HG03066 (cell line): ENCODE results near the gene PABPN1.
"Not testable (repeated sequence)": the region's sequence is repeated elsewhere in the genome, so short reads cannot be mapped to it uniquely, and the experiment has no call there.

Source experiments
- ATAC-seq: cut with Tn5 transposase; IDR thresholded peaks from one replicate; pipeline ENCODE4 v1.9.1; 2021; ENCODE audit warnings: low read depth; ENCODE audit not compliant: unreplicated experiment

The PABPN1 gene

GRCh38 chr14:23301288-23301968 lies 19.8 kb upstream of the PABPN1 start:
- peak; percentile 74 for ATAC-seq

DNA sequence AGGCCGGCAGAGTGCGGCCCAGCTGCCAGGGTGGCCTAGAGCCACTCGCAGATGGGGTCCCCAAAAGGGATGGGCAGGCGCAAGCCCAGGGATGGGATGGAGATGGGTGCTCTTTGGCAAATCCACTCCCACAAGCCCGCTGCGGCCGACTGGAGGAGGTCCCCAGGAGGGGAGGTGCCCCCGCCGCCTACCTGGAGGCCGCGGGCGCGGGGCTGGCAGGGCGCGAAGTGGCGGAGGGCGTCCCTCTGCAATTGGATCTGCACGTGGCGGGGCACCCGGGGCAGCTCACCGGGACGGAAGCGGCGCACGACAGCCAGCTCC lies 19.3 kb upstream of the PABPN1 start:
- peak; percentile 8 for ATAC-seq

DNA sequence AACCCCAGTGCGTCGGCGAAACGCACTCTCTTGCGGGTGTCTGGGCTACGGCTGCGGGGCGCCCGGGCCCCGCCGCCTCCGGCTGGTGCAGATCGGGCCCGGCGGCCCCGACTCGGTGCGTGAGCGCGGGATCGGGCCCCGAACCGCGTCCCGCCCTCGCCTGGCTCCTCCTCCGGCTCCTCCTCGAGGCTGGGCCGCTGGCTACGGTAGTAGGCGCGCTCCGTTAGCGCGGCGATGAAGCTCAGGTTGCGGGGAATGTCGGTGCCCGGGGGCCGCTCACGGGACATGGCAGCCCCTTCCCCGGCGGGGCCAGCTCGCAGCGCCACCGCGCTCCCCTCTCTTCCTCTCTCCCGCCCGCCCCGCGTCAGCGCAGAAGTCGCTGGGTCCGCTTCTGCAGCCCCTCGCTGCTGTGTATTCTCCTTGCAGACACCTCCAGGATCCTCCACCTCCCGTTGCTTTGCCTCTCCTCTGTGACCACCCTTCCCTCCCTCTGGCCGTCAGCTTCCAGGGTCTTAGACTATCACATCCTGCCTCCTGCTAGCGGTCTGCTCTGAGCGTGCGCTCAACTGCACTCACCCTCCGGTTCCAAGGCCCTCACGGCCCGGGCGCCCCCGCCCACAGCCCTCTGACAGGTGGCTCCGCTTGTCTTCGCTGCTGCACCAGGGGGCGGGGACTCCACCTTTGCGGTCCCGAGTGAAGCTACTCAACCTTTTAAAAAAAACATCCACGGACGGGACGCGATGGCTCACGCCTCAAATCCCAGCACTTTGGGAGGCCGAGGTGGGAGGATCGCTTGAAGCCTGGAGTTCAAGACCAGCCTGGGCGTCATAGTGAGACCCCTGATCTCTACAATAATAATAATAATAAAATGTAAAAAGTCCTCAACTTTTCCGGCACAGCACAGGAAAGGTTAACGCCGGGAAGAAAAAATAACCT lies 18.7 kb upstream of the PABPN1 start, which contains the start of gene PPP1R3E:
Gene PPP1R3E (minus strand): TSS at position 570 of the 936 bp plus-strand sequence. CDS start 283 bp downstream, at position 287.
- peak; percentile 32 for ATAC-seq

- ATAC-seq = no peak
These were observed 14.7 kb upstream of the PABPN1 start, which contains the start of gene BCL2L2 for GRCh38 chr14:23306412-23307145. Gene BCL2L2, plus strand, starts transcription at chr14:23306833. Its CDS starts 935 bp downstream, at chr14:23307768.

DNA sequence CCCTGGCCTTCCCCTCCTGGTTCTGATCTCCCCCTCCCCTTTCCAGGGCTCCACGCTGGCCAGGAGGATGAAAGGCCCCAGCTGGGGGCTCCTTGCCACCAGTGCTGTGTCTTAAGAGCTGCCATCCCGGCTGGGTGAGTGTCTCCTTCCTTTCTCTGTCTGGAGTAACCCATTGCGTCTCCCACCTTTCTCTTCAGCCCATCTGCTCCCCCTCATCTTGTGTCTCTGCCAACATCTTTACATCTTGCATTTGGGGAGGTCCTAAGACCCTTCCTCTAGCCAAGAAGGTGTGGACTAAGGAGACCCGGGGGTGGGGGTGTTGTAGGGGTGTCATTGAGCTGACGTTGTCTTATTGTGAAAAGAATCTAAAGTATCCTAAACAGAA lies 14.1 kb upstream of the PABPN1 start:
- no peak for ATAC-seq

- no peak for ATAC-seq
These were observed 13.3 kb upstream of the PABPN1 start for GRCh38 chr14:23307687-23308644.

DNA sequence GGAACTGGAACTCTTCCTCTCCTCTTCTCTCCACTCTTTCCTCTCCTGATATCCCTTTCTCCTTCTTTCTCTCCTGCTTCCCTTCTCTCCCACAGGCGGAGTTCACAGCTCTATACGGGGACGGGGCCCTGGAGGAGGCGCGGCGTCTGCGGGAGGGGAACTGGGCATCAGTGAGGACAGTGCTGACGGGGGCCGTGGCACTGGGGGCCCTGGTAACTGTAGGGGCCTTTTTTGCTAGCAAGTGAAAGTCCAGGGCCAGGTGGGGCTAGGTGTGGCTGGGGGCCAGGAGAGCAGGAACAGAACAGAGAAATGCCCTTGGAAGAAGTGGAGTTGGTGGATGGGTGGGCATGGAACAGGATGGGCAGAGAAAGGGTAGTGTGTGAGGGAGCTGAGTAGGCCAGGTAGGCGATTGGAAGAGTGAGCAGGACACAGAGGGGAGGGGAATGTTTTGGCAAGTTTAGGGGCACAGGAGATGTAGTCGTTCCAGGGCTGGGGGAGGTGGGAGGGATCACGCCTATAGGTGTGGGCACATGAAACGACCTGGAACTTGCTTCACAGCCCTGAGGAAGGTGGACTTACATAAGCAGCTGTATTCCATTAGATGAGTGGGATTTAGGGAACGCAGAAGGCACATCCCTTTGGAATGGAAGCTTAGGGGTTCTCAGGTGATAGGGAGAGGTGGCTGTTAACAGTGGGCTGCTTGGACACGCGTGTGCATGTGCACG lies 12.4 kb upstream of the PABPN1 start:
- no peak for ATAC-seq

DNA sequence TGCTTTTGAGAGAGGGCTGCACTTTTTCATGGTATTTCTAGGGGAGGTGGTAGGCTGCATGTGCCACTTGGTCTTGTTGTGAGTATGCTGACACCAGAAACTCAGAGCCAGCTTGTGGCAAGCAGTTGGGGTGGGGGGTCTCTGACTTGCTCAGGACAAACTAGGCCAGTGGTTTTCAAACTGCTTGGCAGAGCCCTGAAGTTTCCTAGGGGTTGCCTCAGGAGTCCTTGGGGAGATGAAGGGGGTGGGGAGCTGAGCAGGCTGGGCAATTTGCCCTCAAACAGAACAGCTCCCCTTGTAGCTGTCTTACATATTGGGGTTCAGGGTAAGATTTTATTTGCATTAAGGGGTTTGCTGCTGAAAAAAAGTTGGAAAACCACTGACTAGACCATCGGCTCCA lies 10.7 kb upstream of the PABPN1 start:
- no peak for ATAC-seq

DNA sequence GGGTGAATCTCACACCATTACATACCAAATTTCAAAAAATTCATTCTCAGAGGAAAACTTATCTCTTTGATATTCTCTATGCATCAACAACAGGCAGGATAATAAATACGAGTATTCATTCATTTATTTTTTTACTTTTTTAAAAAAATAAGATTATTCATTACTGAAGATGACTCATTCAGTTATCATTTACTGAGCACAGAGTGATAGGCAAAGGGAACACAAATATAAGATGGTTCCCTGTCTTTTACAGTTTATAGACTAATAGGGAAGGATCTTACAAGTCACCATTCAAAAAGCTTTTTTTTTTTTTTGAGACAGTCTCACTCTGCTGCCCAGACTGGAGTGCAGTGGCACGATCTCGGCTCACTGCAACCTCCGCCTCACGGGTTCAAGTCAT lies 5.0 kb upstream of the PABPN1 start:
- no peak for ATAC-seq

- no peak for ATAC-seq
These were observed 1.3 kb upstream of the PABPN1 start for GRCh38 chr14:23319746-23320583.

GRCh38 chr14:23321572-23322547 lies 603 bp downstream of the PABPN1 start:
- peak; percentile 11 for ATAC-seq

GRCh38 chr14:23322568-23323517 lies 1.6 kb downstream of the PABPN1 start:
- no peak for ATAC-seq

DNA sequence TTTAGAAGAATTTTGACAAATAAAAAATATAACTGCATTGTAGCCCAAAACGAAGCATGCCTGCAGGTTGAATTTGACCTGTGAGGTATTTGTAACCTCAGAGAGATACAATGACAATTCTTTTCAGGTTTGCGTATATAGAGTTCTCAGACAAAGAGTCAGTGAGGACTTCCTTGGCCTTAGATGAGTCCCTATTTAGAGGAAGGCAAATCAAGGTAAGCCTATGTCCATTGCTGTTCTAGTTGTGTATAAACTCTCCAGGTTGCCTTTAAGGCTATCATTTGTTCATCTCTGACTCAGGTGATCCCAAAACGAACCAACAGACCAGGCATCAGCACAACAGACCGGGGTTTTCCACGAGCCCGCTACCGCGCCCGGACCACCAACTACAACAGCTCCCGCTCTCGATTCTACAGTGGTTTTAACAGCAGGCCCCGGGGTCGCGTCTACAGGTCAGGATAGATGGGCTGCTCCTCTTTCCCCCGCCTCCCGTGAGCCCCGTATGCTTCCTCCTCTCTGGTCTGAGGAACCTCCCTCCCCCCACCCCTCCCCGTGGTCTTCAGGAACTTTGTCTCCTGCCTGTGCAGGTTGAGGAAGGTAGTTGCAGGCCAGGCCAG lies 2.7 kb downstream of the PABPN1 start:
- ATAC-seq = no peak

DNA sequence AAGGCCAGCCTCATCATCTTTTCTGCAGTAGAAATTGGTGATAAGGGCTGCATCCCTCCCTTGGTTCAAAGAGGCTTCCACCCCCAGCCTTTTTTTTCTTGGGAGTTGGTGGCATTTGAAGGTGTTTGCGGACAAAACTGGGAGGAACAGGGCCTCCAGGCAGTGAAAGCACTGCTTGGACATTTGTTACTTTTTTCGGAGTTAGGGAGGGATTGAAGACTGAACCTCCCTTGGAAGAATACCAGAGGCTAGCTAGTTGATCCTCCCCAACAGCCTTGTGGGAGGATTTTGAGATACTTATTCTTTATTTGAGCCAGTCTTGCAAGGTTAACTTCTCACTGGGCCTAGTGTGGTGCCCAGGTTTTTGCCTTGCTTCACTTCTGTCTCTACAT lies 3.2 kb downstream of the PABPN1 start:
- ATAC-seq = no peak

DNA sequence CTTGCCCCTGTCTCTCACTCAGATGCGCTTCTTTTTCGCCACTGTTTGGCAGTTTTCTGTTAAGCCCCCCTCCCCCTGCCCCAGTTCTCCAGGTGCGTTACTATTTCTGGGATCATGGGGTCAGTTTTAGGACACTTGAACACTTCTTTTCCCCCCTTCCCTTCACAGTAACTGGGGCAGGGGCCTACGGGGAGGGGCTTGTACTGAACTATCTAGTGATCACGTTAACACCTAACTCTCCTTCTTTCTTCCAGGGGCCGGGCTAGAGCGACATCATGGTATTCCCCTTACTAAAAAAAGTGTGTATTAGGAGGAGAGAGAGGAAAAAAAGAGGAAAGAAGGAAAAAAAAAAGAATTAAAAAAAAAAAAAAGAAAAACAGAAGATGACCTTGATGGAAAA lies 3.7 kb downstream of the PABPN1 start:
- no peak for ATAC-seq

DNA sequence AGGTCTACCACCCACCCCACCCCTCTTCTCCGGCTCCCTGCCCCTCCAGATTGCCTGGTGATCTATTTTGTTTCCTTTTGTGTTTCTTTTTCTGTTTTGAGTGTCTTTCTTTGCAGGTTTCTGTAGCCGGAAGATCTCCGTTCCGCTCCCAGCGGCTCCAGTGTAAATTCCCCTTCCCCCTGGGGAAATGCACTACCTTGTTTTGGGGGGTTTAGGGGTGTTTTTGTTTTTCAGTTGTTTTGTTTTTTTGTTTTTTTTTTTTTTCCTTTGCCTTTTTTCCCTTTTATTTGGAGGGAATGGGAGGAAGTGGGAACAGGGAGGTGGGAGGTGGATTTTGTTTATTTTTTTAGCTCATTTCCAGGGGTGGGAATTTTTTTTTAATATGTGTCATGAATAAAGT lies 4.5 kb downstream of the PABPN1 start:
- ATAC-seq = not testable (repeated sequence)
